Stimulated activated CD4-positive, alpha-beta T cell treated with anti-CD3 and anti-CD28 coated beads, TNF-alpha, amount 100 ng/mL, for 4 hours (primary cell): ENCODE measurements around the gene MCAT.
"Not testable (repeated sequence)": the region's sequence is repeated elsewhere in the genome, so short reads cannot be mapped to it uniquely, and the experiment has no call there.

Experiments
- DNase-seq, 3 experiments: peaks; one replicate each; pipeline ENCODE4 v3.0.0-alpha.2; 2020; ENCODE audit warnings: low read depth in 3 of 3

MCAT gene

GRCh38 chr22:43153899-43154298 lies 10.7 kb upstream of the MCAT start:
- DNase-seq = no peak

GRCh38 chr22:43152357-43153071 lies 9.3 kb upstream of the MCAT start:
- DNase-seq = peak; percentile 25 to 40 (median 36)

- DNase-seq = no peak
These were observed 8.8 kb upstream of the MCAT start for GRCh38 chr22:43152003-43152356.

- DNase-seq = peak; percentile 43 to 53 (median 48)
These were observed 8.2 kb upstream of the MCAT start, which contains the start of gene TSPO for GRCh38 chr22:43151251-43152002. Gene TSPO (plus strand): TSS chr22:43151559. CDS start chr22:43159239, 7,680 bp downstream.

- no peak for DNase-seq
These were observed 7.6 kb upstream of the MCAT start for GRCh38 chr22:43150731-43151206.

GRCh38 chr22:43148581-43148980 lies 5.4 kb upstream of the MCAT start:
- no peak for DNase-seq

GRCh38 chr22:43147821-43148220 lies 4.6 kb upstream of the MCAT start:
- no peak for DNase-seq

- not testable (repeated sequence) for DNase-seq
These were observed 3.1 kb upstream of the MCAT start for GRCh38 chr22:43146332-43146731.

- not testable (repeated sequence) for DNase-seq
These were observed 2.2 kb upstream of the MCAT start for GRCh38 chr22:43145371-43145770.

- DNase-seq = no peak
These were observed 1.8 kb upstream of the MCAT start for GRCh38 chr22:43144949-43145348.

- no peak for DNase-seq
These were observed 6.4 kb downstream of the MCAT start for GRCh38 chr22:43136801-43137200.

GRCh38 chr22:43136255-43136654 lies 6.9 kb downstream of the MCAT start:
- DNase-seq = no peak

- DNase-seq = no peak
These were observed 7.6 kb downstream of the MCAT start for GRCh38 chr22:43135565-43135964.

- no peak for DNase-seq
These were observed 8.6 kb downstream of the MCAT start for GRCh38 chr22:43134553-43134952.

- no peak for DNase-seq
These were observed 9.8 kb downstream of the MCAT start for GRCh38 chr22:43133401-43133800.

GRCh38 chr22:43131773-43132501 lies 11.3 kb downstream of the MCAT start:
- no peak for DNase-seq

- no peak for DNase-seq
These were observed 13.5 kb downstream of the MCAT start for GRCh38 chr22:43129426-43130425.

GRCh38 chr22:43128928-43129424 lies 14.2 kb downstream of the MCAT start:
- no peak for DNase-seq

GRCh38 chr22:43128116-43128515 lies 15.1 kb downstream of the MCAT start:
- DNase-seq = no peak

- DNase-seq = no peak
These were observed 15.9 kb downstream of the MCAT start for GRCh38 chr22:43127166-43127908.
